Sigmoid colon (tissue), 7 donors: ENCODE data around the gene LILRA5. TPM values are rescaled to one million over a fixed set of nuclear protein-coding genes. Genes with fewer than 3 reads are reported as not detected.
"Not testable (repeated sequence)": the region's sequence is repeated elsewhere in the genome, so short reads cannot be mapped to it uniquely, and the experiment has no call there.

Experiments used
- DNase-seq: peaks from one replicate; pipeline ENCODE4 v3.0.0-alpha.2; 2019
- H3K27ac ChIP-seq, 4 donors: fragments of 200-600 bp; sonication (generic); one replicate each; pipeline ENCODE4 v1.5.1; 2016 to 2019; ENCODE audit warnings: mild to moderate bottlenecking in 1 of 4
- H3K27me3 ChIP-seq, 3 donors: fragments of 200-600 bp; sonication (generic); one replicate each; pipeline ENCODE4 v1.5.1; 2019; ENCODE audit warnings: mild to moderate bottlenecking in 1 of 3
- H3K36me3 ChIP-seq, 4 donors: fragments of 200-600 bp; sonication (generic); one replicate each; pipeline ENCODE4 v1.5.1; 2016 to 2019
- H3K4me1 ChIP-seq, 4 donors: fragments of 200-600 bp; sonication (generic); one replicate each; pipeline ENCODE4 v1.5.1; 2017 to 2019
- H3K4me3 ChIP-seq, 4 donors: fragments of 200-600 bp; sonication (generic); one replicate each; pipeline ENCODE4 v1.5.1; 2017 to 2019; ENCODE audit warnings: mild to moderate bottlenecking in 2 of 4, moderate library complexity in 1 of 4
- H3K9me3 ChIP-seq, 4 donors: fragments of 200-600 bp in 3 of 4; sonication (generic) in 3 of 4; one replicate each; pipeline versions ENCODE4 v1.5.1 to v1.6.1; 2013 to 2019
- CTCF ChIP-seq, 4 experiments: fragments of 450-650 bp in 3 of 4; fragments of 200-600 bp in 1 of 4; IDR thresholded peaks; one replicate each; pipeline ENCODE4 v1.5.1; 2016 to 2019; ENCODE audit warnings: antibody characterized with exemption in 4 of 4, mild to moderate bottlenecking in 3 of 4, moderate library complexity in 2 of 4
- EP300 ChIP-seq, 4 donors: sonication (generic); formaldehyde crosslinking; IDR thresholded peaks; one replicate each; pipeline ENCODE4 v1.6.1; 2017; ENCODE audit warnings: antibody characterized with exemption in 4 of 4
- POLR2A ChIP-seq, 2 donors: fragments of 450-650 bp; IDR thresholded peaks; one replicate each; pipeline ENCODE4 v1.6.1; 2016; ENCODE audit warnings: antibody characterized with exemption in 2 of 2, mild to moderate bottlenecking in 2 of 2, moderate library complexity in 2 of 2
- POLR2AphosphoS5 ChIP-seq, 4 donors: sonication (generic); formaldehyde crosslinking; IDR thresholded peaks; one replicate each; pipeline ENCODE4 v1.6.1; 2017; ENCODE audit warnings: antibody characterized with exemption in 4 of 4
- WGBS, 2 donors: extraction: QIAGEN DNeasy Blood & Tissue Kit; methylation state at CpG; one replicate each; pipeline ENCODE4 v1.1.7; 2013; 5-methylcytosine and 5-hydroxymethylcytosine counted together
- intact Hi-C: fragments of 100-400 bp; cut with DNase I; formaldehyde crosslinking; loops from one replicate; pipeline ENCODE4 v1.15.1; 2023
- polyA plus RNA-seq, 3 donors: library from polyadenylated mRNA; stranded (reverse); fragments of 200-250 nt; gene quantifications; one replicate each; pipeline ENCODE4 v1.2.3, GENCODE V29; 2013
- total RNA-seq, 4 donors: library from RNA; depleted of rRNA; stranded (reverse); fragments of >200 nt; gene quantifications; one replicate each; pipeline ENCODE4 v1.1.0, GENCODE V29; 2016
- donor health status: healthy with polysubstance abuse.
- donor health status: Bipolar disorder and iron deficiency.
- donor health status: healthy.

The LILRA5 gene
- total RNA-seq (1 to 10 TPM in 3 of 4 donors, not detected in 1; 2.0 to 6.7 (median 2.5) TPM), polyA plus RNA-seq (10 to 100 TPM in 1 of 3 donors, 1 to 10 TPM in 2; 5.1 to 14.6 (median 6.0) TPM)

- DNase-seq, result peak; percentile 68
These were observed at the start of gene LILRA5 for GRCh38 chr19:54312436-54313377. LILRA5 (minus strand) TSS chr19:54313166; CDS start chr19:54313019, 147 bp downstream.

GRCh38 chr19:54361680-54362422, 48.9 kb upstream of the LILRA5 start:
- H3K4me1 ChIP-seq, H3K27ac ChIP-seq, H3K9me3 ChIP-seq, intact Hi-C loops, H3K27me3 ChIP-seq, H3K36me3 ChIP-seq, DNase-seq: not testable (repeated sequence)
- peak overlapping the region in 1 of 4 donors; percentile 8 for H3K4me3 ChIP-seq
- WGBS, 2 donors, result 36 to 37% methylated on average over 6 of the region's 10 CpGs

More at GRCh38 chr19:54312436-54313377, at the start of gene LILRA5:
- Histone ChIP-seq H3K4me3 (no peak within 1 kb of the TSS), H3K27ac (no peak within 1 kb of the TSS), H3K9me3 (no peaks in the 10 kb centered on the region), H3K4me1 (no peaks in the 10 kb centered on the region), H3K36me3 (no peaks in the 10 kb centered on the region), H3K27me3 (peaks cover 0 to 32% (median 7%) of the 10 kb centered on the region in 3 donors)
- WGBS, 2 donors, result 39 to 48% methylated on average over 13 of the region's 13 CpGs
- TF ChIP-seq CTCF (IDR thresholded peaks at IDR 0.05) (no peak), POLR2AphosphoS5 (IDR thresholded peaks at IDR 0.05) (no peak), EP300 (IDR thresholded peaks at IDR 0.05) (no peak), POLR2A (IDR thresholded peaks at IDR 0.05) (no peak)
- intact Hi-C loops, result no loop called here

- H3K27ac ChIP-seq, DNase-seq, H3K36me3 ChIP-seq, H3K4me3 ChIP-seq, intact Hi-C loops, H3K9me3 ChIP-seq, H3K27me3 ChIP-seq, H3K4me1 ChIP-seq: not testable (repeated sequence)
- 20 to 29% methylated on average over 15 of the region's 21 CpGs for WGBS, 2 donors
These were observed 46.3 kb upstream of the LILRA5 start for GRCh38 chr19:54359149-54359820.

- no peak for TF ChIP-seq CTCF (IDR thresholded peaks at IDR 0.05)
- TF ChIP-seq EP300 (IDR thresholded peaks at IDR 0.05), result no peak
- TF ChIP-seq POLR2A (IDR thresholded peaks at IDR 0.05), result no peak
- no peak for TF ChIP-seq POLR2AphosphoS5 (IDR thresholded peaks at IDR 0.05)
- 72 to 80% methylated on average over 16 of the region's 16 CpGs for WGBS, 2 donors
- Histone ChIP-seq H3K4me1 (no peaks in the 10 kb centered on the region), H3K36me3 (no peaks in the 10 kb centered on the region), H3K4me3 (no peak overlapping the region), H3K9me3 (no peaks in the 10 kb centered on the region), H3K27ac (no peak overlapping the region), H3K27me3 (no peaks in the 10 kb centered on the region)
- DNase-seq, result no peak
- intact Hi-C loops, result no loop called here
These were observed 44.4 kb upstream of the LILRA5 start for GRCh38 chr19:54357381-54357780.

- WGBS, 2 donors, result 75 to 86% methylated on average over 12 of the region's 12 CpGs
- H3K36me3 ChIP-seq, result no peaks in the 10 kb centered on the region
- no peaks in the 10 kb centered on the region for H3K27me3 ChIP-seq
- intact Hi-C loops, result no loop called here
- no peak overlapping the region for H3K4me3 ChIP-seq
- DNase-seq, result no peak
- H3K9me3 ChIP-seq, result no peaks in the 10 kb centered on the region
- TF ChIP-seq POLR2A (IDR thresholded peaks at IDR 0.05) (no peak), POLR2AphosphoS5 (IDR thresholded peaks at IDR 0.05) (no peak), CTCF (IDR thresholded peaks at IDR 0.05) (no peak), EP300 (IDR thresholded peaks at IDR 0.05) (no peak)
- H3K27ac ChIP-seq, result no peak overlapping the region
- H3K4me1 ChIP-seq, result no peaks in the 10 kb centered on the region
These were observed 43.6 kb upstream of the LILRA5 start for GRCh38 chr19:54356444-54357056.
